ENCODE measurements around the gene UTF1. TPM values are rescaled to one million over a fixed set of nuclear protein-coding genes. Genes with fewer than 3 reads are reported as not detected.

The UTF1 gene
- total RNA-seq, 1 experiment from 2014 or later = not detected

DNA sequence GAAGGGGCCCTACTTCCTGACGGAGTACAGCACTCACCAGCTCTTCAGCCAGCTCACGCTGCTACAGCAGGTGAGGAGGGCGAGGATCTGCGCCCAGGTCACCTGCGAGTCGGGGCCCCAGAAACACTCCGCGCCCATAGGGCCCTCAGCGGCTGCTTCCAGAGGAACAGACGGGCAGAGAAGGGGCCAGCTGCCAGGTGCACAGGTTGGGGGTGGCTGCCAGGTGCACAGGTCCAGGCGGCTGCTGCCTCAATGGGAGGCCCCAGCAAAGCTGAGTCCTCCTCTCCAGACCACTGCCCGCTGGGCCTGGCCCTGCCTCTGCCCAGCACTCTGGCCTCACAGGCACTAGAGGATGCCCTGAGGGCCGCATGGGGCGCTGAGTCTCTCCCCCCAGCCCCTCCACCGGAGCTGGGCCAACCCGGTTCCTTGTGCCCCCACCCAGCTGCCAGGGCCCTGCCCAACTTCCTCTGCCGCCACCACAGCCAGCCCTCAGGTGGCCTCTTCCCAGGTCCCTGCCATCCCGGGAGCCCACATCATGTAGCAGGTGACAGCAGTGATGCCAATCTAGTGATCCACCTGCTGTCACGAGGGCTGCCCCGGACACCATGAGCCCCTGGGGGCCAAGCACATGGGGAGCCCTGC, 17.0 kb upstream of the UTF1 start:
- Mint-ChIP-seq H3K27me3 (ENCODE audit: unreplicated experiment) (no peaks in the 10 kb centered on the region), H3K27ac (ENCODE audit: unreplicated experiment) (no peak overlapping the region), H3K36me3 (ENCODE audit: insufficient read depth, unreplicated experiment) (no peaks in the 10 kb centered on the region), H3K4me3 (ENCODE audit: low read depth, unreplicated experiment) (no peak overlapping the region), H3K4me1 (ENCODE audit: low read depth, unreplicated experiment) (no peaks in the 10 kb centered on the region), H3K9me3 (ENCODE audit: low read depth, unreplicated experiment) (no peaks in the 10 kb centered on the region)
- DNase-seq = no peak
- BruUV-seq (replicated peaks) = no TSS peak
- TF ChIP-seq, protein P1, sequence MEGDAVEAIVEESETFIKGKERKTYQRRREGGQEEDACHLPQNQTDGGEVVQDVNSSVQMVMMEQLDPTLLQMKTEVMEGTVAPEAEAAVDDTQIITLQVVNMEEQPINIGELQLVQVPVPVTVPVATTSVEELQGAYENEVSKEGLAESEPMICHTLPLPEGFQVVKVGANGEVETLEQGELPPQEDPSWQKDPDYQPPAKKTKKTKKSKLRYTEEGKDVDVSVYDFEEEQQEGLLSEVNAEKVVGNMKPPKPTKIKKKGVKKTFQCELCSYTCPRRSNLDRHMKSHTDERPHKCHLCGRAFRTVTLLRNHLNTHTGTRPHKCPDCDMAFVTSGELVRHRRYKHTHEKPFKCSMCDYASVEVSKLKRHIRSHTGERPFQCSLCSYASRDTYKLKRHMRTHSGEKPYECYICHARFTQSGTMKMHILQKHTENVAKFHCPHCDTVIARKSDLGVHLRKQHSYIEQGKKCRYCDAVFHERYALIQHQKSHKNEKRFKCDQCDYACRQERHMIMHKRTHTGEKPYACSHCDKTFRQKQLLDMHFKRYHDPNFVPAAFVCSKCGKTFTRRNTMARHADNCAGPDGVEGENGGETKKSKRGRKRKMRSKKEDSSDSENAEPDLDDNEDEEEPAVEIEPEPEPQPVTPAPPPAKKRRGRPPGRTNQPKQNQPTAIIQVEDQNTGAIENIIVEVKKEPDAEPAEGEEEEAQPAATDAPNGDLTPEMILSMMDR (IDR thresholded peaks at IDR 0.05; ENCODE audit: unreplicated experiment) = no peak
- CTCF ChIA-PET = no interaction called here
- intact Hi-C loops (cut with micrococcal nuclease; ENCODE audit: unreplicated experiment) = no loop called here

DNA sequence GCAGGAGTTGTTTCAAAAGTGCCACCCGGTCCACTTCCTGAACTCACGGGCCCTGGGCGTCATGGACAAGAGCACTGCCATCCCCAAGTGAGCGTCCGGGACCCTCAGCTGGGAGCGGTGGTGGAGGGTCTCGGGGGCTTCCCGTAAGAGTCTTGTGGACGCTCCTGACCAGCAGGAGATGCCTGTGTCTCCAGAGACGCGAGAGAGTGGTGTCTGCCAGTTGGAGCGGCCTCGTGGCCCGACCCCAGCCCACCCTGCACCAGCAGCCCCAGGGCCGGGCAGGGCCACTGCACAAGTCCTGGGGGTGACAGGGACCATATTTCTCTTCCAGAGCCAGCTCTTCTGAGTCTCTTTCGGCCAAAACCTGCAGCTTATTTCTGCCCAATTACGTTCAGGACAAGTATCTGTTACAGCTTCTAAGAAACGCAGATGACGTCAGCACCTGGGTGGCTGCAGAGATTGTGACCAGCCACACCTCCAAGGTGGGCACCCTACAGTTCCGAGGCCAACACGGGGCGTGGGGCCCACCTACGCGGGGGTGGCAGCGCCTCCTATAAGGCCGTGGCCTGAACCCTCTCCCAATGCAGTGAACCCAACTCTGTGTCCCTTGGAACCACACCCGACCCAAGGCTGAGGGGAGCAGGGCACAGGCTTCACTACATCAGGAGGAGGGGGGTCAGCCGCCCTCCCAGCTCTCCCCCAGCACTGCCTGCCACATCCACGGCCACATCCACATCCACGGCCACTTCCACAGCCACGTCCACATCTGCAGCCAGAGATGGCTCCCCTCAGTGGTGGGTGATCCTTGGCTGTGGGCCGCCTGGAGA, 16.2 kb upstream of the UTF1 start:
- H3K27ac Mint-ChIP-seq (ENCODE audit: unreplicated experiment) = no peak overlapping the region
- H3K36me3 Mint-ChIP-seq (ENCODE audit: insufficient read depth, unreplicated experiment) = no peaks in the 10 kb centered on the region
- CTCF ChIA-PET = no interaction called here
- TF ChIP-seq, protein P1 (IDR thresholded peaks at IDR 0.05; ENCODE audit: unreplicated experiment) = no peak
- intact Hi-C loops (cut with micrococcal nuclease; ENCODE audit: unreplicated experiment) = no loop called here
- H3K27me3 Mint-ChIP-seq (ENCODE audit: unreplicated experiment) = no peaks in the 10 kb centered on the region
- H3K9me3 Mint-ChIP-seq (ENCODE audit: low read depth, unreplicated experiment) = no peaks in the 10 kb centered on the region
- no TSS peak for BruUV-seq (replicated peaks)
- H3K4me1 Mint-ChIP-seq (ENCODE audit: low read depth, unreplicated experiment) = no peaks in the 10 kb centered on the region
- DNase-seq = no peak
- no peak overlapping the region for H3K4me3 Mint-ChIP-seq (ENCODE audit: low read depth, unreplicated experiment)

DNA sequence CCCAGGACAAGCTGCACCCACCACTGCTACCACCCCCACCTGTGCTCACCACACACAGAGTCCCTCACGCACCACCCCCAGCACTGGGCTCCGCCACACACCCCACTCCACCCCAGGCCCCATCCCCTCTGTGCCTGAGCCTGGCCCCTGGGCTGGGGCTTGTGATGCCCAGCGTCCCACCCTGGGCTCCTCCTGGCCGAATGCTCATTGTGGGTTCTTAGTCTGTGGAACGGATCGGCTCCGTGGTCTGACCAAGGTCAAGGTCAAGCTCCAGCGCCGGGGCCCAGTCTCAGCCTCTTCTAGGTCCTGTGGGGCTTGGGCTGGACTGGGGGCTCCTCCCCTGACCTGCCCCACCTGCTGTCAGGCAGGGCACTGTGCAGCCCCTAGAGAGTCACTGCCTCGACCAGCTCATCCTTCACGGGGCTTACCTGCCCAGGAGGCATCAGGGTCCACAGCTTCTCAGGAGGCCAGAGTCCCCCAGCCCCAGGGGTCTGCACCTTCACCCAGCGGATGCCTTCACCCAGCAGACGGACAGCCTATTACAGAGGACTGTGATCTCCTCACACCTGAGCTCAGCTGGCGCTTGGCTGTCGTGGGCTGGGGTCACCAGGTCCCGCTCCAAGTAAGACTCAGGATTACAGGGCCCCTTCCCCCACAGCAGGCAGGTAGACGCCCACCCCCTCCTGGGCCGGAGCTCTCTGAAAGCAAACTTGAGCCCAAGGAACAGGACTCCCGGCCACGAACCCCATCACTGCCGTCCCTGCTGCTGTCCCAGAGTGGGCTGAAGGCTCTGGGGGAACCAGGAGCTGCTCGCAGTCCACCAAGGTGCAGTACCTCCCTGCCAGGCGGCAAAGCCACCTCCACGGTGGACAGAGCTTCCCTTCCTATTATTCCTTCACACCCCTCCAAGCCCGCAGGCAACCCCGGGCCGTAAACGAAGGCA, 15.3 kb upstream of the UTF1 start:
- DNase-seq = no peak
- CTCF ChIA-PET = no interaction called here
- no peak overlapping the region for H3K4me3 Mint-ChIP-seq (ENCODE audit: low read depth, unreplicated experiment)
- H3K4me1 Mint-ChIP-seq (ENCODE audit: low read depth, unreplicated experiment) = no peaks in the 10 kb centered on the region
- TF ChIP-seq, protein P1 (IDR thresholded peaks at IDR 0.05; ENCODE audit: unreplicated experiment) = no peak
- H3K9me3 Mint-ChIP-seq (ENCODE audit: low read depth, unreplicated experiment) = no peaks in the 10 kb centered on the region
- BruUV-seq (replicated peaks) = no TSS peak
- H3K27ac Mint-ChIP-seq (ENCODE audit: unreplicated experiment) = no peak overlapping the region
- H3K36me3 Mint-ChIP-seq (ENCODE audit: insufficient read depth, unreplicated experiment) = no peaks in the 10 kb centered on the region
- H3K27me3 Mint-ChIP-seq (ENCODE audit: unreplicated experiment) = no peaks in the 10 kb centered on the region
- intact Hi-C loops (cut with micrococcal nuclease; ENCODE audit: unreplicated experiment) = no loop called here

DNA sequence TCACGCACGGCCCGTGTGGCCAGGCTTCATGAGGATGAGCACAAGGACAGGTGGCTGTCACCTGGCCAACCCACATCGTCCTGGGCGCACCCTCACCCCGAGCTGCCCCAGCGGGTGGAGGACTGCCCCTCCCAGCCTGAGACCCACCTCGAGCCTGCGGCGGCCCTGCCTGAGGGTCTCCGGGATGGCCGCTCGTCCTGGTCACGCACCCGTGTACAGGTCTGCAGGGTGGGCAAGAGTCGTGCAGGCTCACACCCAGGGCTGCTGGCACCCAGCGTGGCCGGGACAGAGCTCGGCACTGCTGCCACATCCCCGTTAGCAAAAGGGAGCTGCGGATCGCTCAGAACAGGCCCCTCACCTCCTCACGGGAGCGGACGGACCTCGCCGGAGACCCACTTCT, 14.4 kb upstream of the UTF1 start:
- Mint-ChIP-seq H3K27ac (ENCODE audit: unreplicated experiment) (no peak overlapping the region), H3K36me3 (ENCODE audit: insufficient read depth, unreplicated experiment) (no peaks in the 10 kb centered on the region), H3K27me3 (ENCODE audit: unreplicated experiment) (no peaks in the 10 kb centered on the region), H3K9me3 (ENCODE audit: low read depth, unreplicated experiment) (no peaks in the 10 kb centered on the region), H3K4me3 (ENCODE audit: low read depth, unreplicated experiment) (no peak overlapping the region), H3K4me1 (ENCODE audit: low read depth, unreplicated experiment) (no peaks in the 10 kb centered on the region)
- CTCF ChIA-PET = no interaction called here
- intact Hi-C loops (cut with micrococcal nuclease; ENCODE audit: unreplicated experiment) = no loop called here
- TF ChIP-seq, protein P1 (IDR thresholded peaks at IDR 0.05; ENCODE audit: unreplicated experiment) = no peak
- DNase-seq = no peak
- no TSS peak for BruUV-seq (replicated peaks)
